ENCODE measurements around the gene BBOF1.

Gene BBOF1

DNA sequence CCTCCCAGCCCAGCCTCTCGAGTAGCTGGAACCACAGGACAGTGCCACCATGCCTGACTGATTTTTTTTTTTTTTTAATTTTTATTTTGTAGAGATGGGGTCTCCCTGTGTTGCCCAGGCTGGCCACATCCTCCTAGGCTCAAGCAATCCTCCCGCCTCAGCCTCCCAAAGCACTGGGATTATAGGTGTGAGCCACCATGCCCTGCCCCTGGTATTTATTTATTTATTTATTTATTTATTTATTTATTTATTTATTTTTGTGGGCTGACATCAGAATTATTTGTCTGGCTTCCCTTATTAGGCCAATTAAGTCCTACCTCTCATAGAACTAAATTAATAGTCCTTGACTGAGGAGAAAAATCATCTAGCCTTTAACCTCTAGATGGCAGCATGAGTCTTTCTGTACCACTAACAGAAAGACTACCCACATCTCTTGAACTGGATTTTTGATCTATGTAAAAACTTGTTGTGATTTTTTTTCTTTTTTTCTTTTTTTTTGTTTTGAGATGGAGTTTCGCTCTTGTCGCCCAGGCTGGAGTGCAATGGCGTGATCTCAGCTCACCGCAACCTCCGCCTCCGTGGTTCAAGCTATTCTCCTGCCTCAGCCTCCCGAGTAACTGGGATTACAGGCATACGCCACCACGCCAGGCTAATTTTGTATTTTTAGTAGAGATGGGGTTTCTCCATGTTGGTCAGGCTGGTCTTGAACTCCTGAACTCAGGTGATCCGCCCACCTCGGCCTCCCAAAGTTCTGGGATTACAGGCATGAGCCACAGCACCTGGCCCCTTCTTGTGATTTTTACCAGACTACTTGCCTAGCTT, 92.5 kb downstream of the BBOF1 start:
- DNase-seq = peak; percentile 48
